OCI-LY3 (cell line): Measurements from ENCODE around the gene CAMSAP2.

Source experiments
- H2AFZ ChIP-seq: fragments of 200-600, 300-600 bp; shearing (Covaris generic); 2 replicates; pipeline ENCODE4 v1.6.0; 2014; ENCODE audit warnings: antibody characterized with exemption, low read depth, low read length
- H3K27ac ChIP-seq: fragments of 200-600, 300-600 bp; sonication (generic); 2 replicates; pipeline ENCODE4 v1.5.1; 2014; ENCODE audit warnings: mild to moderate bottlenecking, low read length, moderate library complexity, mixed read lengths
- H3K27me3 ChIP-seq: fragments of 200-600, 300-600 bp; sonication (generic); 2 replicates; pipeline ENCODE4 v1.6.1; 2014; ENCODE audit warnings: low read depth, low read length, mixed read lengths
- H3K36me3 ChIP-seq: fragments of 200-600, 300-600 bp; sonication (generic); replicated peaks from 2 replicates; pipeline ENCODE3; 2014; ENCODE audit warnings: low read depth, low read length, mixed read lengths
- H3K4me1 ChIP-seq: fragments of 300-600, 200-600 bp; sonication (generic); 2 replicates; pipeline ENCODE4 v1.6.1; 2014; ENCODE audit warnings: low read length, mixed read lengths
- H3K4me2 ChIP-seq: fragments of 200-600, 300-600 bp; sonication (generic); 2 replicates; pipeline ENCODE4 v1.6.1; 2014; ENCODE audit warnings: low read length, mixed read lengths
- H3K4me3 ChIP-seq: fragments of 300-600, 200-600 bp; sonication (generic); 2 replicates; pipeline ENCODE4 v1.5.1; 2014; ENCODE audit warnings: antibody characterized with exemption, mild to moderate bottlenecking, low read length, moderate library complexity
- H3K79me2 ChIP-seq: fragments of 300-600, 200-600 bp; shearing (Covaris generic); 2 replicates; pipeline ENCODE4 v1.6.1; 2014; ENCODE audit warnings: mild to moderate bottlenecking, low read length, mixed read lengths
- H3K9ac ChIP-seq: fragments of 300-600, 200-600 bp; shearing (Covaris generic); 2 replicates; pipeline ENCODE4 v1.6.0; 2014; ENCODE audit warnings: mild to moderate bottlenecking, low read length, moderate library complexity
- H3K9me3 ChIP-seq: fragments of 200-600, 300-600 bp; shearing (Covaris generic); 2 replicates; pipeline ENCODE4 v1.6.1; 2014; ENCODE audit warnings: low read length, mixed read lengths; ENCODE audit not compliant: insufficient read depth
- H4K20me1 ChIP-seq: fragments of 200-600, 300-600 bp; sonication (generic); 2 replicates; pipeline ENCODE4 v1.6.1; 2016; ENCODE audit warnings: low read length, mixed read lengths; ENCODE audit not compliant: insufficient read depth
- CTCF ChIP-seq: fragments of 200-600, 300-600 bp; sonication (generic); IDR thresholded peaks from 2 replicates; pipeline ENCODE4 v1.5.1; 2014; ENCODE audit warnings: antibody characterized with exemption, low read length, low read depth
- EZH2phosphoT487 ChIP-seq: fragments of 200-600 bp; shearing (Covaris generic); IDR thresholded peaks from 2 replicates; pipeline ENCODE4 v1.6.1; 2018; ENCODE audit warnings: antibody characterized with exemption, mixed run types, low read depth

The CAMSAP2 gene

DNA sequence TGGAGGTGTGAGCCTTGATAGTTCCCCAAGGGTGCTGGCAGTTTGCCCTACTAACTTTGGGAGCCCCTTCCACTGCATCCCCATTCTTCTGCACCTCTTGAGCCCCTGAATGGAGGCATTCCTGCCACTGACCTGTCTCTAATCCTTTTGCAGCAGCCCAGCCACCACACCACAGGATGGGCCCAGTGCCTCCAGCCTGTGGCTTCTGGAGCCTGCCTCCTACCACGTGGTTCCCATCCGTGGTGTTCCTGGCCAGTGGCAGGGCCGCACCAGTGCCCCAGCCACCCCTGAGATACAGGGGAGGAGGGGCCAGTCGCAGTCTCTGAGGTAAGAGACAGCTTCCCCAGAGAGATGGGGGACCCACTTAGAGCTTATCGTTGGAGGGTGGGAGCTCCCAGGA is 170.4 kb downstream of the CAMSAP2 start:
- Histone ChIP-seq H3K27ac (no peak overlapping the region), H3K4me3 (no peak overlapping the region), H3K79me2 (no peaks in the 10 kb centered on the region), H3K36me3 (no peaks in the 10 kb centered on the region), H3K4me1 (peaks cover 38% of the 10 kb centered on the region), H3K27me3 (peaks cover 51% of the 10 kb centered on the region), H3K9me3 (no peaks in the 10 kb centered on the region), H4K20me1 (no peaks in the 10 kb centered on the region), H3K4me2 (no peak overlapping the region), H2AFZ (no peak overlapping the region), H3K9ac (no peak overlapping the region)
- TF ChIP-seq EZH2phosphoT487 (no peak), CTCF (no peak)

DNA sequence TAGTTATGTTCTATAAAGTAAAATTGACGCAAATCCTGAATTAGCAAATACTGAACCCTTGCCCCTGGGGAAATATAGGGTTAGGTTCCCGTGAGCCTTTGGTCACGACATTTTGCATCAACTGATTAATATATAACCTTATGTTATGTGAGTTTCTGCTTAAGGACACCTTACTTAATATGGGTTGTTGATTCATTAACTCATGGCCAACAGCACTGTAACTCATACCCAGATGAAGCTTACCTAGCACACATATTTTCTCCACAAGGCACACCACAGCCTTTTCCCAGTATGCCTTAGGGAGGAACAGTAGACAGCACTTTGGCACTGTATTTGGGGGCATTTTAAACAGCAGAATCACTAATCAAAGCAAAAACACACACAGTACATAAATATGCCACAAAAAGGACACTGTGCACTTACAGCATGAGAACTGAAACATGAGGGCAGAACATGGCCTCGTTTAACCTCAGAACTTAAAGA is 171.1 kb downstream of the CAMSAP2 start:
- H2AFZ ChIP-seq: no peak overlapping the region
- H3K9ac ChIP-seq: no peak overlapping the region
- no peak overlapping the region for H3K4me3 ChIP-seq
- H3K27ac ChIP-seq: no peak overlapping the region; the same call in 1 of the 2 replicates
- no peaks in the 10 kb centered on the region for H4K20me1 ChIP-seq
- H3K4me2 ChIP-seq: peak overlapping the region; percentile 33
- peaks cover 44% of the 10 kb centered on the region for H3K27me3 ChIP-seq
- TF ChIP-seq EZH2phosphoT487 (no peak), CTCF (no peak)
- peaks cover 38% of the 10 kb centered on the region for H3K4me1 ChIP-seq
- no peaks in the 10 kb centered on the region for H3K9me3 ChIP-seq
- no peaks in the 10 kb centered on the region for H3K36me3 ChIP-seq
- no peaks in the 10 kb centered on the region for H3K79me2 ChIP-seq
